Common myeloid progenitor, CD34-positive (primary cell): ENCODE data around the gene TMPRSS15.

Experiments
- CTCF ChIA-PET: fragments of 350-600 bp; sonication (Branson Sonifier 250); formaldehyde crosslinking; loops from one replicate; lab custom pipeline; 2021; ENCODE audit warnings: antibody characterized with exemption; lab: Charles Lee
- POLR2A ChIA-PET: fragments of 350-600 bp; sonication (Branson Sonifier 250); formaldehyde crosslinking; loops from one replicate; lab custom pipeline; 2021; ENCODE audit warnings: antibody characterized with exemption; lab: Charles Lee
- DNase-seq, 3 donors: peaks; one replicate each; pipeline versions ENCODE4 v3.0.0 to v3.0.0-alpha.2; 2013
- H3K27ac ChIP-seq, 2 experiments: 1 replicate in 1 of 2; 2 replicates in 1 of 2; pipeline ENCODE4 v1.7.0; 2013; ENCODE audit warnings: inconsistent platforms in 2 of 2, low read length in 2 of 2, mild to moderate bottlenecking in 2 of 2, low read depth in 1 of 2, moderate library complexity in 1 of 2; ENCODE audit not compliant: severe bottlenecking in 2 of 2, insufficient read depth in 1 of 2, poor library complexity in 1 of 2
- H3K27me3 ChIP-seq, 5 experiments: replicated peaks in 2 of 5; 1 replicate in 3 of 5; 2 replicates in 2 of 5; pipeline versions ENCODE4 v1.6.1 to v1.7.0; 2013; ENCODE audit warnings: low read length in 4 of 5, mild to moderate bottlenecking in 2 of 5, moderate library complexity in 2 of 5, inconsistent platforms in 1 of 5; ENCODE audit not compliant: insufficient read depth in 5 of 5, control insufficient read depth in 4 of 5
- H3K36me3 ChIP-seq, 4 experiments: 1 replicate in 2 of 4; 2 replicates in 2 of 4; pipeline versions ENCODE4 v1.6.1 to v1.7.0; 2013; ENCODE audit warnings: low read length in 3 of 4, control low read depth in 1 of 4, mild to moderate bottlenecking in 1 of 4; ENCODE audit not compliant: control insufficient read depth in 4 of 4, insufficient read depth in 4 of 4
- H3K4me1 ChIP-seq, 4 experiments: 1 replicate in 3 of 4; 2 replicates in 1 of 4; pipeline versions ENCODE4 v1.6.1 to v1.7.1; 2013; ENCODE audit warnings: low read length in 3 of 4, mild to moderate bottlenecking in 3 of 4, control low read depth in 1 of 4, inconsistent platforms in 1 of 4, moderate library complexity in 1 of 4; ENCODE audit not compliant: control insufficient read depth in 4 of 4, insufficient read depth in 4 of 4; ENCODE audit errors: control extremely low read depth in 1 of 4
- H3K4me3 ChIP-seq, 7 experiments: 1 replicate in 4 of 7; 2 replicates in 3 of 7; pipeline versions ENCODE4 v1.5.1 to v1.7.0; 2013; ENCODE audit warnings: mild to moderate bottlenecking in 7 of 7, low read length in 6 of 7, moderate library complexity in 6 of 7, inconsistent platforms in 2 of 7, low read depth in 2 of 7, control low read depth in 1 of 7; ENCODE audit not compliant: insufficient read depth in 4 of 7, control insufficient read depth in 1 of 7; ENCODE audit errors: extremely low read depth in 1 of 7
- H3K9me3 ChIP-seq, 5 experiments: 1 replicate in 4 of 5; 2 replicates in 1 of 5; pipeline versions ENCODE4 v1.6.1 to v1.7.1; 2013; ENCODE audit warnings: low read length in 4 of 5, mild to moderate bottlenecking in 2 of 5, inconsistent platforms in 1 of 5, low read depth in 1 of 5, moderate library complexity in 1 of 5; ENCODE audit not compliant: control insufficient read depth in 4 of 5, insufficient read depth in 2 of 5; ENCODE audit errors: control extremely low read depth in 1 of 5
- WGBS: methylation state at CpG from one replicate; pipeline ENCODE4 v1.1.5; 2013; ENCODE audit not compliant: insufficient coverage; 5-methylcytosine and 5-hydroxymethylcytosine counted together

TMPRSS15 gene

GRCh38 chr21:18354947-18355346 lies 48.6 kb downstream of the TMPRSS15 start:
- no peak for DNase-seq
- CTCF ChIA-PET, result no interaction called here
- POLR2A ChIA-PET, result no interaction called here
- Histone ChIP-seq H3K36me3 (no peaks in the 10 kb centered on the region), H3K9me3 (no peaks in the 10 kb centered on the region), H3K4me1 (no peaks in the 10 kb centered on the region), H3K4me3 (no peak overlapping the region), H3K27ac (no peak overlapping the region), H3K27me3 (no peaks in the 10 kb centered on the region)
- no CpG with 5 or more reads among the region's 1 CpG for WGBS

GRCh38 chr21:18350216-18350615 lies 53.4 kb downstream of the TMPRSS15 start:
- no peaks in the 10 kb centered on the region for H3K36me3 ChIP-seq
- H3K4me1 ChIP-seq, result no peaks in the 10 kb centered on the region
- H3K27me3 ChIP-seq, result no peaks in the 10 kb centered on the region
- no peak overlapping the region for H3K27ac ChIP-seq
- ChIA-PET CTCF (no interaction called here), POLR2A (no interaction called here)
- no peaks in the 10 kb centered on the region for H3K9me3 ChIP-seq
- H3K4me3 ChIP-seq, result no peak overlapping the region
- DNase-seq, result no peak
- WGBS, result 100% methylated on average over 1 of the region's 2 CpGs

- Histone ChIP-seq H3K9me3 (no peaks in the 10 kb centered on the region), H3K36me3 (no peaks in the 10 kb centered on the region), H3K4me1 (no peaks in the 10 kb centered on the region), H3K4me3 (no peak overlapping the region), H3K27me3 (no peaks in the 10 kb centered on the region), H3K27ac (no peak overlapping the region)
- no peak for DNase-seq
- WGBS, result 95% methylated on average over 3 of the region's 4 CpGs
- ChIA-PET CTCF (no interaction called here), POLR2A (no interaction called here)
Measured at GRCh38 chr21:18349468-18349867, 54.1 kb downstream of the TMPRSS15 start.

GRCh38 chr21:18340387-18340942 lies 63.1 kb downstream of the TMPRSS15 start:
- no peak for DNase-seq
- H3K27me3 ChIP-seq, result no peaks in the 10 kb centered on the region
- ChIA-PET POLR2A (no interaction called here), CTCF (no interaction called here)
- no peaks in the 10 kb centered on the region for H3K9me3 ChIP-seq
- H3K27ac ChIP-seq, result no peak overlapping the region
- no peaks in the 10 kb centered on the region for H3K36me3 ChIP-seq
- no peak overlapping the region for H3K4me3 ChIP-seq
- no CpG with 5 or more reads among the region's 4 CpGs for WGBS
- H3K4me1 ChIP-seq, result no peaks in the 10 kb centered on the region

- WGBS, result 100% methylated on average over 1 of the region's 1 CpG
- no peaks in the 10 kb centered on the region for H3K9me3 ChIP-seq
- POLR2A ChIA-PET, result no interaction called here
Measured at GRCh38 chr21:18335651-18336236, 67.8 kb downstream of the TMPRSS15 start.

GRCh38 chr21:18334066-18334465 lies 69.5 kb downstream of the TMPRSS15 start:
- Histone ChIP-seq H3K27me3 (no peaks in the 10 kb centered on the region), H3K9me3 (no peaks in the 10 kb centered on the region), H3K4me3 (no peak overlapping the region), H3K27ac (no peak overlapping the region), H3K4me1 (no peaks in the 10 kb centered on the region), H3K36me3 (no peaks in the 10 kb centered on the region)
- CTCF ChIA-PET, result no interaction called here
- WGBS, result 100% methylated on average over 1 of the region's 1 CpG
- POLR2A ChIA-PET, result no interaction called here
- DNase-seq, result no peak

More at GRCh38 chr21:18335651-18336236, 67.8 kb downstream of the TMPRSS15 start:
- Histone ChIP-seq H3K36me3 (no peaks in the 10 kb centered on the region), H3K4me1 (no peaks in the 10 kb centered on the region), H3K27me3 (no peaks in the 10 kb centered on the region), H3K27ac (no peak overlapping the region), H3K4me3 (no peak overlapping the region)
- CTCF ChIA-PET, result interaction anchor here (1.4 kb wide), 1 partner anchor 36 kb away, joined by 5 read pairs; no protein-coding TSS in a partner anchor
- DNase-seq, result no peak

GRCh38 chr21:18318156-18318555 lies 85.4 kb downstream of the TMPRSS15 start:
- CTCF ChIA-PET, result interaction anchor here (1.1 kb wide), 1 partner anchor 8 kb away, joined by 3 read pairs; no protein-coding TSS in a partner anchor
- Histone ChIP-seq H3K27me3 (no peaks in the 10 kb centered on the region), H3K4me3 (no peak overlapping the region), H3K27ac (no peak overlapping the region), H3K9me3 (no peaks in the 10 kb centered on the region), H3K4me1 (no peaks in the 10 kb centered on the region), H3K36me3 (no peaks in the 10 kb centered on the region)
- 56% methylated on average over 2 of the region's 3 CpGs for WGBS
- DNase-seq, result no peak
- POLR2A ChIA-PET, result no interaction called here
